Kidney capillary endothelial cell (primary cell): ENCODE results near the gene ANO3.
"Not testable (repeated sequence)": the region's sequence is repeated elsewhere in the genome, so short reads cannot be mapped to it uniquely, and the experiment has no call there.

Source experiments
- DNase-seq: peaks from one replicate; pipeline ENCODE4 v3.0.0-alpha.2; 2018; ENCODE audit warnings: low spot score

The ANO3 gene

GRCh38 chr11:26575946-26576345, 244.0 kb downstream of the ANO3 start:
- DNase-seq = no peak

- no peak for DNase-seq
Observed at GRCh38 chr11:26578998-26579661, 247.2 kb downstream of the ANO3 start.

- no peak for DNase-seq
Observed at GRCh38 chr11:26579683-26580082, 247.8 kb downstream of the ANO3 start.

- no peak for DNase-seq
Observed at GRCh38 chr11:26580929-26581328, 249.0 kb downstream of the ANO3 start.

GRCh38 chr11:26583550-26583949, 251.6 kb downstream of the ANO3 start:
- DNase-seq = no peak

- DNase-seq = no peak
Observed at GRCh38 chr11:26584818-26585217, 252.9 kb downstream of the ANO3 start.

- no peak for DNase-seq
Observed at GRCh38 chr11:26587073-26587472, 255.1 kb downstream of the ANO3 start.

- DNase-seq = no peak
Observed at GRCh38 chr11:26593691-26594090, 261.8 kb downstream of the ANO3 start.

GRCh38 chr11:26595207-26595865, 263.4 kb downstream of the ANO3 start:
- not testable (repeated sequence) for DNase-seq

GRCh38 chr11:26597049-26597689, 265.2 kb downstream of the ANO3 start:
- not testable (repeated sequence) for DNase-seq

GRCh38 chr11:26597899-26598298, 266.0 kb downstream of the ANO3 start:
- DNase-seq = no peak

- DNase-seq = no peak
Observed at GRCh38 chr11:26599425-26599824, 267.5 kb downstream of the ANO3 start.

- DNase-seq = no peak
Observed at GRCh38 chr11:26599876-26600434, 268.0 kb downstream of the ANO3 start.

- no peak for DNase-seq
Observed at GRCh38 chr11:26607725-26608506, 276.0 kb downstream of the ANO3 start.

- DNase-seq = no peak
Observed at GRCh38 chr11:26608507-26609146, 276.7 kb downstream of the ANO3 start.

GRCh38 chr11:26613759-26614158, 281.8 kb downstream of the ANO3 start:
- DNase-seq = no peak

- no peak for DNase-seq
Observed at GRCh38 chr11:26618441-26618840, 286.5 kb downstream of the ANO3 start.

GRCh38 chr11:26620282-26621045, 288.5 kb downstream of the ANO3 start:
- no peak for DNase-seq

- no peak for DNase-seq
Observed at GRCh38 chr11:26621132-26621531, 289.2 kb downstream of the ANO3 start.

GRCh38 chr11:26622181-26622580, 290.3 kb downstream of the ANO3 start:
- DNase-seq = no peak

GRCh38 chr11:26623076-26623659, 291.2 kb downstream of the ANO3 start:
- DNase-seq = no peak
